SKM-1 treated with dmso at 0.1 percent for 144 hours (cell line): Measurements from ENCODE around the gene HK2.

Source experiments
- DNase-seq: peaks from one replicate; lab custom pipeline; 2025; ENCODE audit not compliant: unreplicated experiment; lab: John Stamatoyannopoulos, UW

HK2 gene

DNA sequence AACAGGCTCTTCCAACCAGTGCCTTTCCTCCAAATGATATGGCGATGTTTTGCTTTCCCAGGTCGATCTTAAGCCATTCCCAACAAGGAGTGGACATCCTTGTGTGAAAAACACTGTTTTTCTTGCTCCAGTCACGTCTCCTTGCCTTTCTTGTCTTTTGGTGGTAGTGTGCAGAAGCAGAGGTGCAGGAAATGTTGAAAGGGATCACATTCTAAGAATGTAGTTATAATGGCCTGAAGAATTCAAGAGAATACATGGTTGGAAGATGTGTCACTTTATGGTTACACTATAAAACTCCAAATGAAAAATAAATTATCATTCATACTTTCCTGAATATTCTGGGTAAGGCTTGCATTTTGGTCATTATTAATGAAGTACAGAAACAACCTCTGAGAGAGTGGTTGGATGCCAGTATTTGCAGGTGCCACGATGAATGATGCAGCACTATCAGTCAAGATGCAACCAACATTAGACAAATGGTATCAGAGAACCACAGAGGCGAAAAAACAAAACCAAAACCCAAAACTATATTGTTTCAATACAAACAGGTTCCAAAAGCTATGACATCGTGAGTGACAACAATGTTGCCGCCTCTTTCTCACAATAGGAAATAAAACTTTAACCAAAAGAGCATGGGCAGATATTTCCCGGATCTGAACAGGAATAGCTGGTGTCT lies 97.0 kb downstream of the HK2 start:
- no peak for DNase-seq

GRCh38 chr2:74931940-74932339 lies 98.0 kb downstream of the HK2 start:
- no peak for DNase-seq

GRCh38 chr2:74935975-74936391 lies 102.1 kb downstream of the HK2 start:
- DNase-seq: no peak

DNA sequence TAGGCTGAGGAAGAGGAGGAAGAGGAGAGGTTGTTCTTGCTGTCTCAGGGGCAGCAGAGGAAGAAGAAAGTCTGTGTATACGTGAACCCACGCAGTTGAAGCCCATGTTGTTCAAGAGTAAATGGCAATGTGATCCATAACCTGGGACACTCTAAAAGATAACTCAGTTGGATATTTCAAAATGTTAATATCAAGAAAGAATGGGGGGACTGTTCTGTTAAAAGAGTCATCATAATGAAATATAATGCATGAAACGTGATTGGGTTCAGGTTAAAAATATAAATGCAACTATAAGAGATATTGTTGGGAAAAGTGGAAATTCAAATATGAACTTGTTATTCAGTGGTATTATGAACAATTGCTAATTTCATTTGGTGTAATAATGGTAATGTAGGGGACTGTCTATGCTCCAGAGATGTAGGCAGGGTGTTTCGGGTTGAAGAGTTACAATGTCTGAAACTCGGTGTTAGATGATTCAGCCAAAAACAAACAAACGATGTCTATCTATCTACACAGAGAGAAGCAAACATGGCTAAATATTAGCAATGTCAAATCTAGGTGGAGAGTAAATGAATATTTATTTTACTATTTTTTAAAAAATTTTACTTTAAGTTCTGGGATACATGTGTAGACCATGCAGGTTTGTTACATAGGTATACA lies 103.4 kb downstream of the HK2 start:
- DNase-seq: no peak

DNA sequence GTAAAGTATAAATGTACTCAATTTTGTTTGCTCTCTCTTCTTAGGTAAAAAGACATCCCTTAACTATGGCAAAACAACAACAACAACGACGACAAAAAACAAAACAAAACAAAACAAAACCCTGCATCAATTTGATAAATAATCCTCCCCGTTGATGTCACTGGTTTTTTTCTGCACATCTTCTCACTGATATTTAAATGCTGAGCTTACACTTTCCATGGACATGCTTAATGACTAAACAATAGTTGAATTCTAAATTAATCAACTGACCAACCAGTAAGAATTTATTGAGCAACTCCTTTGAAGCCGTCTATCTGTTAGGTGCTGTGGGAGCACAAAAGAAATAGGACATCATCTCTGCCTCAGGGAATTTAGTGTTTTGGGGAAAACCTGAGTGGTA lies 104.3 kb downstream of the HK2 start:
- DNase-seq: no peak

DNA sequence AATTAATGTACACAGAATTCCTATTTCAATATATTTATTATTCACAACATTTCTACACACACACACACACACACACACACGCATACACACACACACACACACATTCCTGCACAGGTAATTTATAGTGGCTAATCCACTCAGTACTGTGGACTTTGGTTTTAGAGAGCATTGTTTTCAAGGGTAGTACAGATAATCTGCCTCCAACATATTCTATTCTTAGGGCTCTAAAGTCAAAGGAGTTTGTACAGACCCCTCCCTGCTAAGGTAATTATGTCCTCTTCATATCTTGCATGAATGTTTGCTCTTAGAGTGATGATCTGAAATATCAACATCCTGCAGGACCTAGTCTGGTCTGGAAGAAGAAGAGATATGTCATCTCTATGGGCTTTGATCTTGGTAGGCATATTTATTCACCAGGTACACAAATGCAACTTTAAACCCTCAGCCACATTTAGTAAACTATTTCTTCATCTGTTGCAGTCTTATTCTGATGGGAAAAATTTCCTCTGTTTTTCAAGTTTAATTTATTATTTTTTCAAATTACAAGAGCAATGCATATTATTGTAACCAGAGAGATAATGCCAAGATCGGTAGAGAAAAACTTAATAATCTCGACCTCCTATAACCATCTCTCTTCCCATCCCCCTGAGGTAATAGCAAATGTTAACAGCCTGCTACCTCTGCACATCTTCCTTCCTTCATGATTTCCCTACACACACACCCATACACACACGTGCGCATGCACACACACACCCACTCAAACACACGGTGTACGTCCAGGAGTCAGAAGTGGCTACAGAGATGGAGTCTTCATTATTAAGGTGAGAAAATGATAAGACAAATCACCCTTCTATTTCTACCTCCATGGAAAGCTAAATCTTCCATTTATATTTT lies 106.2 kb downstream of the HK2 start:
- DNase-seq: no peak

GRCh38 chr2:74941284-74941683 lies 107.4 kb downstream of the HK2 start:
- DNase-seq: no peak

GRCh38 chr2:74942263-74942662 lies 108.3 kb downstream of the HK2 start:
- no peak for DNase-seq
